NOMO-1 treated with DMSO at 0.1 percent for 48 hours (cell line): Measurements from ENCODE around the gene KRTAP19-4.
"Not testable (repeated sequence)": the region's sequence is repeated elsewhere in the genome, so short reads cannot be mapped to it uniquely, and the experiment has no call there.

Experiments
- DNase-seq: peaks from one replicate; lab custom pipeline; 2025; ENCODE audit not compliant: unreplicated experiment; lab: John Stamatoyannopoulos, UW

Gene KRTAP19-4, protein sequence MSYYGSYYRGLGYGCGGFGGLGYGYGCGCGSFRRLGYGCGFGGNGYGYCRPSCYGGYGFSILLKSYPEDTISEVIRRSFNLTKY

DNA sequence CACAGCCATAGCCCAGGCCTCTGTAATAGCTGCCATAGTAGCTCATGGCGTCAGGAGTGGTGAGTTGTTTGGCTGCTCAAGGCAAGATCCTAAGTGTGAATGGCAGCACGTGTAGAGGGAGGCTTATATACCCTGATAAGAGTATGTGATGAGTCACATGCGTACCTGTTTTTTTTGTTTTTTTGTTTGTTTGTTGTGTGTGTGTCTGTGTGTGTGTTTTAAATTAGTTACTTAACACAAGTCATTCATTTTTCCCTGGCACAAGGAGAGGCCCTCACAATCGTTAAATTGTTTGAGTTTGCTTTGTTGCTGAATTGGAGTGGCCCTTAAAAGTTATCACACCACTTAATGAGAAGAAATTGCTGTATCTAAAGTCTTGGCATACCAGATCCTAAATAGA lies at the start of gene KRTAP19-4:
KRTAP19-4 (minus strand) TSS at position 101 of the 400 bp plus-strand sequence; CDS start at position 46, 55 bp downstream.
- DNase-seq, result no peak

DNA sequence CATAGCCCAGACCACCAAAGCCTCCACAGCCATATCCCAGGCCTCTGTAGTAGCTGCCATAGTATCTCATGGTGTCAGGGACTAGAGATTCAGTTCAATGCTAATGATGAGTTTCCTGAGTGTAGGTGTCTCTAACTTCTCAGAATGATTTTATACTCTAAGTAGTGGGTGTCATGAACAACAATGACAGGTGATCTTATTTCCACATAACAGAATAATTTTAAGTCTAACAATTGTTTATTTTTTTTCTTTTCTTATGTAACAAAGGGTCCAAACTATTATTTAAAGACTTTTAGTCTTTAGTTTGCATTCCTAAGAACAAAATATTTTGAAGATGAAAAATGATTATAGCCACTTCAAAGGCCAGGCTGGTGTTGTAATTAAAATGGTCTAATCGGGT lies 44.8 kb upstream of the KRTAP19-4 start, which contains the start of gene KRTAP19-6:
KRTAP19-6 (minus strand) TSS at position 101 of the 400 bp plus-strand sequence; CDS start at position 70, 31 bp downstream.
- no peak for DNase-seq

DNA sequence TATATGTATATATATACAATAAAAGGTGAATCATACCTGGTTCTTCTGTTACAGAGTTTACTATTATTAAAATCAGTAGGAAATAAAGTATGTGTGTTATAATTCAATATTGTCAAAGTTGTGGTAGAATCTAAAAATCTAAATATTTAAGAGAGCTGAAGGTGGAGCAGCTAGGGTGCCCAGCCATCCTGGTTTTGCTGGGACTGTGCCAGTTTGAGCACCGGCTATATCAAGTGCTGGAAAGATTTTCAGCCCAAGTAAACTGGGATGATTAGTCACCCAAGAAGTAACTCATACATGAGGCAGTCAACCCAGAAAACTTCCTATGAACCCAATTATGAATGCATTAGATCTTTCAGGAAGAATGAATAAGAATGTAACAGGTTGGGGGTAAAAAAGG lies 21.9 kb upstream of the KRTAP19-4 start:
- DNase-seq, result no peak

DNA sequence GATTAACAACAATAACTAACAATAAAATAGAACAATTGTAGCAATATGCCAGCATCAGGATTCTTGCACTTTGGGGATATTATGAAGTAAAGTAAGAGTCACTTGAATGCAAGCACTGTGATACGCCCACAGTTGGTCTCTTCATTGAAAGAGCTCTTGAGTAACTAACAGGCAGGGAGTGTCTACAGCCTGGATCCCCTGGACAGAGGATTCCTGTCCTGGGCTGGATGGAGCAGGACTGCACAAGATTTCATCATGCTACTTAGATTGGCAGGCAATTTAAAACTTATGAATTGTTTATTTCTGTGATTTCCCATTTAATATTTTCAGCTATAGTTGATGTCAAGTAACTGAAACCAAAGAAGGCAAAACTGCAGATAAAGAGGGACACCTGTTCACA lies 18.7 kb upstream of the KRTAP19-4 start:
- DNase-seq, result no peak

DNA sequence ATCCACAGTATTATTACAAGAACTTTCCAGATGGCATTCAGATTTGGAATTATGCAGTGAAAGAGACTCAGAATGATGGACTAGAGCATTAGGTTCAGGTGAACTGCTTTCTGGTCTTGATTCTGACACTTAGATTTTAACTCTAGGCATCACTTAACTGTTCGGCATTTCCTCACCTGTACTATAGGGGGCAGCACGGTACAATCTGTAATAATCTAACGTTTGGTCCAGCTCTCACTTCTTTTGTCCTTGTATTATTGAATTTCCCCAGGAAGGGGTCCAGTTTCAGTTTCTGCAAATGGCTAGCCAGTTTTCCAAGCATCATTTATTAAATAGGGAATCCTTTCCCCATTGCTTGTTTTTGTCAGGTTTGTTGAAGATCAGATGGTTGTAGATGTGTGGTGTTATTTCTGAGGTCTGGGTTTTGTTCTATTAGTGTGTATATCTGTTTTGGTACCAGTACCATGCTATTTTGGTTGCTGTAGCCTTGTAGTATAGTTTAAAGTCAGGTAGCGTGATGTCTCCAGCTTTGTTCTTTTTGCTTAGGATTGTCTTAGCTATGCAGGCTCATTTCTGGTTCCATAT lies 8.7 kb upstream of the KRTAP19-4 start:
- DNase-seq, result not testable (repeated sequence)

DNA sequence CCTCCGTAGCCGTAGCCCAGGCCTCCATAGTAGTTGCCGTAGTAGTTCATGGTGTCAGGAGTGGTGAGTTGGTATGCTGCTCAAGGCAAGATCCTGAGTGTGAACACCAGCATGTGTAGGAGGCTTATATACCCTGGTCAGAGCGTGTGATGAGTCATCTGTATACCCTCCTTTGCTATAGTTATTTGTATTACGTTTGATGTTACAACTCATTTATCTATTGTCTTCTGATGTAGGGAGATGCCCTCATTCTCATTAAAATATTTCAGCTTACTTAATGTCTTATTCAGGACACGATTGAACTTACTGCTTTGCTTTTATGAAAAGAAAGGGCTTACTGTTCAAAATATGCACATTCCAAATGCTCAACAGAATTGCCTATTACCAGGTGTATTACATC lies 5.1 kb upstream of the KRTAP19-4 start, which contains the start of gene KRTAP19-5:
KRTAP19-5 (minus strand) TSS at position 101 of the 400 bp plus-strand sequence; CDS start at position 50, 51 bp downstream.
- no peak for DNase-seq

DNA sequence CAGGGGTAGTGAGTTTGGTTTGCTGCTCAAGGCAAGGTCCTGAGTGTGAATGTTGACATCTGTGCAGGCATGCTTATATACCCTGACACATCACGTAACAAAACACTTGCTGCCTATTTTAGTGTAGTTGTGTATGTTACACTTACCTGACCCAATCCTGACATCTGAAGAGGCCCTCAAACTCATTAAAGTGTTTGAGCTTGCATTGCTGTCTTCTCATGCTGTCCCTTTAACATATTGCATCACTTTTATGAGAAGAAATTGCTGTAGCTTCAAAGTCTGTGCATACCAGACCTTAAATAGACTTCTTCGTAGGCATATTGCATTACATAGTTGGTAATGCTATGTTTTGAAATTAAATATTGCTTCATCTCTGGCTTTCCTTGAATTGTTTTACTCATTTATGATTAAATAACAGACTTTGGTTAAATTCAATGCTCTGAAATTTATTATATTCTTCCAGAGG lies 5.0 kb downstream of the KRTAP19-4 start, which contains the start of gene KRTAP19-3:
KRTAP19-3 (minus strand) TSS at position 51 of the 466 bp plus-strand sequence. CDS start 56 bp downstream, outside the sequence.
- DNase-seq, result no peak

DNA sequence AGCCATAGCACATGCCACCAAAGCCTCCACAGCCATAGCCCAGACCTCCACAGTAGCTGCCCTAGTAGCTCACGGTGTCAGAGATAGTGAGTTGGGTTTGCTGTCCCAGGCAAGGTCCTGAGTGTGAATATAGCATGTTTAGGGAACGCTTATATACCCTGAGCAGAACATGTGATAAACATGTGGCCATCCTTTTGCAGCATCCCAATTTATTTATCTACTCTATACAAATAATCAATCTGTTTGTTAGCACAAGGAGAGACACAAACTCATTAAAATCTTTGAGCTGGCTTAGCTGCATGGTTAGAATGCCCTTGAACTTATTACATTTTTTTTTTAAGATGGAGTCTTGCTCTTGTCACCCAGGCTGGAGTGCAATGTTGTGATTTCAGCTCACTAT lies 9.6 kb downstream of the KRTAP19-4 start, which contains the start of gene KRTAP19-2:
KRTAP19-2 (minus strand) TSS at position 101 of the 400 bp plus-strand sequence; CDS start at position 13, 88 bp downstream.
- no peak for DNase-seq

DNA sequence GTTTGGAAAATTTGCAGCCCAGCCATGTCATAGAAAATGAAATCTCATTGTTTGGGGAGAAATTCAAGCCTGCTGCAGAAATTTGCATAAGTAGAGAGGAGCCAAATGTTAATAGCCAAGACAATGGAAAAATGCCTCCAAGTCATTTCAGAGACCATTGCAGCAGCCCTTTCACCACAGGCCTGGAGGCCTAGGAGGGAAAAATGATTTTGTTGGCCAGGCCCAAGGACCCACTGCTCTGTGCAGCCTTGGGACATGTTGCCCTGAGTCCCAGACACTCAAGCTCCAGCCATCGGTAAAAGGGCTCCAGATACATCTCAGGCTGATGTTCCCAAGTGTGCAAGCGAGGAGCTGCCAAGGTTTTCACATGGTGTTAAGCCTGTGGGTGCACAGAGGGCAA lies 10.8 kb downstream of the KRTAP19-4 start:
- no peak for DNase-seq

DNA sequence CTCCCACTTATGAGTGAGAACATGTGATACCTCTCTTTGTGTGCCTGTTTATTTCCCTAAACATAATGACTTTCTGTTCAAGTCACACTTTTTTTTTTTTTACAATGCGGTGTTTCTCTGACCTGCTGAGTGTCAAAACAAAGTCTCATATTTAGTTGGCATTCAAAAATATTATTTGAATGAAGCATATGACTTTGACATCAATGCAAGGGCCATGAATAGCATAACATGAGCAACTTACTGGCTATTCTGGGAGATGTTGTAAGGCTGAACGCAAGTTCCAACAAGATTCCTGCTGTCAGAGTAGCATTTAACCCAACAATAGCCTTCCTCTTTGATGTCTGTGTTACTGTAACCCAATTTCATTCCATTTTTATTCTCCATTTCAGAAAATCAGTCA lies 14.8 kb downstream of the KRTAP19-4 start:
- DNase-seq, result no peak

DNA sequence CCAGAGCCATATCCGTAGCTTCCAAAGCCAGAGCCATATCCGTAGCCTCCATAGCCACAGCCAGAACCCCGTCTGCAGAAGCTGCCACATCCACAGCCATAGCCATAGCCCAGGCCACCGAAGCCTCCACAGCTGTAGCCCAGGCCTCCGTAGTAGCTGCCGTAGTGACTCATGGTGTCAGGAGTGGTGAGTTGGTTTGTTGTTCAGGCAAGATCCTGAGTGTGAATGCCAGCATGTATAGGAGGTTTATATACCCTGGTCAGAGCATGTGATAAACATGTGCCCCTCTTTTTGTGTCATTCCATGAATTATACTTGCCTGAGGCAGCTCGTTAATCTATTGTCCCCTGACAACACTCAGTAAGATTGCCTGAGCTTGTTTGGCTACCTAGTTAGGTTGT lies 16.8 kb downstream of the KRTAP19-4 start, which contains the start of gene KRTAP19-1:
KRTAP19-1 (minus strand) TSS at position 223 of the 400 bp plus-strand sequence; CDS start at position 173, 50 bp downstream.
- DNase-seq, result no peak

DNA sequence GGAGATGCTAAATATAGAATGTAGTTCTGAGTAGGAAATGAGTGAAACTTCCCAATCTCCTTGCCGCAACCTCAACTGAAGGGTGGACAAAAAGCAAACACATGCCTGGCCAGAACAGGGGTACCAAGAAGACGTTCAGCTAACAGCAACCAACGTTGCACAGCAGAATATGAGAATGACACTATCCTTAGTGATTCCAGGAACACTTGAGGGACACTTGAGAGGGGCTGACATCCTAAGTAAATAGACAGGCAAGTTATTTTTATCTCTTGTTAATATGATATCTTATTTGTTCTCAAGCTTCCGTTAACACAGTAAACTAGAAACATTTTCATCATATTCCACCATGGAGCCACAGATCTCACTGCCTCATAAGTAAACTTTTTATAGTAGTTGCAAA lies 17.7 kb downstream of the KRTAP19-4 start:
- DNase-seq, result no peak

DNA sequence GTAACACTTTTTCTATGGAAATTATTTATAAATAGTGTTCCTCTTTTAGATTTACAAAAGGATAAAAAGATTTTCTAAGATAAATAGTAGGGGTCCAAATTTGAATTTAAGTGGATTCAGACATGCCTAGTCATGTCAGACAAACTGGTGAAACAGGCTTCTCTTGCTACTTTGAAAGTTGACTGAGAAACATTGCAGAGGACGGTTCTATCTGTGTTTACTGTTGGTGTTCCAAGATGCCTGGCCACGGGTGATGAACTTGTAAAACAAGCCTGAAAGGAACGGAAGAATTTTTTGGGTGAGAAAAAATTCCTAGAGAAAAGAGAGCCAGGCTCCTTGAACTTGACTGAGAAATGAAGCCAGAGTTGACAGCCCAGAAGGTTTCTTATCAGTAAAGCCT lies 19.0 kb downstream of the KRTAP19-4 start:
- DNase-seq, result no peak

DNA sequence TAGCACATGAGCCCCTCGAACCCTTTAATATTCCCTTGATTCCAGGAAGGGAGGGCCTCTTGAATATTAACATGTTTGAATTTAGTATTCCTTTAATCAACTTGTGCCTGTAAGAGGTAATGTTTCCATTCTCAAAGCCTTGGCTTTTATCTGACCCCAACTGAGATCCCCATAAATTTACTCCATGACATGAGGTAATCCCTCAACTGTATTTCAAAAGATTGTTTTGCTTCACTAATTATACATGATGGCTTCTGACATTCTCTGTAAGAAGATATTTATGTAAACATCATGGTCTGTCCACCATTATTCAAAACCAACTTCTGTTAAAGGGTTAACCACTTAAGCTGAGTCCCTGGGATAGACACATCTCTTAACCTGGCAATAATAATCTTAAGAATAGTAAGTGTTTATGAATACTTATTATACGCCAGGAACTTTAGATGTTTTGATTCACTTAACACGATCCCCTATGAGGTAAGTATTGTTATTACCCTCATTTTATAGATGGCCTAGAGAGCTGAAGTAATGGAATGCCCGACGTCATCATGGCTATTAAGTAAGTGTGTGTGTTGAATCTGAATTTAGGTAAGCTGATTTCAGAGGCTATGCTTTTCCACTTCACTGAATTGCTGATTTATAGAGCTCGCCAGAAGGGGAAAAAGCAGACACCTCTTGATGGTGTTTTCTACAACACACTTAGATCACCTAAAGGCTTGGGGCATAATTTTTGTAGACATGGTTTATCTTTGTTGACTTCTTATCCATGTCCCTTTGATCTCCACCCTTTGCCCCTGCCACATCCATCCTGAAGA lies 27.9 kb downstream of the KRTAP19-4 start:
- no peak for DNase-seq

DNA sequence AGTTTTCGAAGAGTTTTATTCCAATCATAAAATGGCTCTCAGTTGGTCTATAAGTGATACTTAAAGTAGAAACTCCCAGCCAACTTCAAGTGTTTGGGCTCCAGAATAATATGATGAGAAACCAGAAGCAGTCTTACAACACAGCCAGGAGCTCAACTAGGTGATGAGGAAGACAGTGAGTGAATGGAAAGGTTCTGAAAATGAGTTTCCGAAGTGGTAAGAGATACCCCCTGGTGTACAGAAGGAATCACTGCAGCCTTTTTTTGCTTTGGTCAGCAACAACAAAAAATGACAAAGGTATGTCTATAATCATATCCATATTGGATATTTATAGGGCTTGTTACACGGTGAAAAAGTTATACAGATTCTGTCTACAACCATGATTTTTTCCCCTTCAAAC lies 33.3 kb downstream of the KRTAP19-4 start:
- no peak for DNase-seq

DNA sequence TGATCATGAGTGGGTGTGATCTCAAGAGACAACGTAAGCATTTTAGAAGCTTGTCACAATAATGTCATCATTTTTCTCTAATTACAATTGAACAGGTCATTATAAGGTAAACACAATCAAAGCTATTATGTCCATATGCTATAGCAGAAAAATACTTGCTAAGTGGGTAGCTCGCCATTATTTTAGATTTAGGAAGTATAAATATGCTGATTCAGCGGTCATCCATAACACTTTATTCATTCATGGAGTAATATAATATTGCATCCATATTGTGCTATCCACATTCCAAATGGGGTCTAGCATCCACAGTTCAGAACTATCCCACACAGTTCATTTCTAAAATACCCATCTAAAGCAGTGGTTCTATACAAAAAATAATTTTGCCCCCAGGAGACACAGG lies 48.5 kb downstream of the KRTAP19-4 start:
- DNase-seq, result no peak

DNA sequence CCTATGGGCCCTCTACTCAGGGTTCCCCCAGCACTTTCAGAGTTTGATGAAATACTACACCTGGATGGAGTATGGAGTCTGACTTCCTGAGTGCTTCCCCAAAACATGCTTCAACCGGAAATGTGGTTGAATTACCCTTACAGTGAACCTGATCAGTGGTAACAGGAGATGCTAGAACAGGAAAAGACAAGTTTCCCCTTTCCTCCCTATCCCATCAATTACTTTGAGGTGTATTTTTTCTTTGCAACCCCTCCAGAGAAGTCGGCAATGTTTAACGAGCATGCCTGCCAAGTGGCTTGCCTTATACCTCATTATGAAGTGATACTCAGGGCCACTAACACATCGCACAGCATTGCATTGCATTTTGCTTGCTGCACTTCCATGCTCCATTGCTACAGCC lies 49.9 kb downstream of the KRTAP19-4 start:
- DNase-seq, result no peak
